Activated B cell treated with CpG ODN at 0.5 μM for 24 hours (primary cell): ENCODE results near the gene RGCC. TPM values are rescaled to one million over a fixed set of nuclear protein-coding genes. Genes with fewer than 3 reads are reported as not detected.

Experiments
- ATAC-seq: fragments of 200-7000 bp; cut with Tn5 transposase; one replicate; pipeline ENCODE4 v1.10.0; 2021; ENCODE audit warnings: low read depth, mild to moderate bottlenecking, moderate library complexity
- CTCF ChIA-PET: fragments of 350-600 bp; sonication (Branson Sonifier 250); formaldehyde crosslinking; loops from one replicate; lab custom pipeline; 2021; ENCODE audit warnings: antibody characterized with exemption; lab: Charles Lee
- POLR2A ChIA-PET: fragments of 350-600 bp; sonication (Branson Sonifier 250); formaldehyde crosslinking; loops from one replicate; lab custom pipeline; 2021; ENCODE audit warnings: antibody characterized with exemption; lab: Charles Lee
- DNase-seq: peaks from one replicate; pipeline ENCODE4 v3.0.0; 2022
- H3K27ac Mint-ChIP-seq: one replicate; pipeline ENCODE4 v1.8.0; 2020; ENCODE audit warnings: mixed read lengths
- H3K27me3 Mint-ChIP-seq: one replicate; pipeline ENCODE4 v1.8.0; 2021; ENCODE audit warnings: mixed read lengths
- H3K36me3 Mint-ChIP-seq: one replicate; pipeline ENCODE4 v1.8.0; 2021; ENCODE audit warnings: low read depth, mixed read lengths
- H3K4me1 Mint-ChIP-seq: one replicate; pipeline ENCODE4 v1.8.0; 2021; ENCODE audit warnings: mixed read lengths
- H3K4me3 Mint-ChIP-seq: one replicate; pipeline ENCODE4 v1.8.0; 2020; ENCODE audit warnings: mild to moderate bottlenecking, mixed read lengths
- H3K9me3 Mint-ChIP-seq: one replicate; pipeline ENCODE4 v1.8.0; 2020; ENCODE audit warnings: mixed read lengths
- CTCF ChIP-seq: fragments of 200-600 bp; IDR thresholded peaks from one replicate; pipeline ENCODE4 v1.8.0; 2022; ENCODE audit warnings: antibody characterized with exemption, mild to moderate bottlenecking
- intact Hi-C: fragments of 100-400 bp; cut with micrococcal nuclease; formaldehyde crosslinking; loops from one replicate; pipeline ENCODE4 v1.15.1; 2024
- total RNA-seq: library from RNA; stranded (reverse); gene quantifications from 2 replicates; pipeline ENCODE4 v1.2.3, GENCODE V29; 2022

RGCC gene
- total RNA-seq, 1 donor from 2014 or later = 2.4 TPM

- Mint-ChIP-seq H3K9me3 (no peaks in the 10 kb centered on the region), H3K36me3 (no peaks in the 10 kb centered on the region), H3K4me3 (no peak overlapping the region), H3K4me1 (peaks cover 46% of the 10 kb centered on the region), H3K27me3 (no peaks in the 10 kb centered on the region), H3K27ac (no peak overlapping the region)
- ChIA-PET CTCF (no interaction called here), POLR2A (no interaction called here)
- no peak for ATAC-seq
- no peak for TF ChIP-seq CTCF
- intact Hi-C loops = loop anchor here (10.0 kb wide), 1 partner anchor 551 kb away; the partner anchor contains the start of gene DGKH
- no peak for DNase-seq
These were observed 36.9 kb downstream of the RGCC start for GRCh38 chr13:41494202-41494601.

GRCh38 chr13:41495044-41495443 lies 37.7 kb downstream of the RGCC start:
- POLR2A ChIA-PET = no interaction called here
- intact Hi-C loops = loop anchor here (10.0 kb wide), 1 partner anchor 550 kb away; the partner anchor contains the start of gene DGKH
- H3K36me3 Mint-ChIP-seq = no peaks in the 10 kb centered on the region

DNA sequence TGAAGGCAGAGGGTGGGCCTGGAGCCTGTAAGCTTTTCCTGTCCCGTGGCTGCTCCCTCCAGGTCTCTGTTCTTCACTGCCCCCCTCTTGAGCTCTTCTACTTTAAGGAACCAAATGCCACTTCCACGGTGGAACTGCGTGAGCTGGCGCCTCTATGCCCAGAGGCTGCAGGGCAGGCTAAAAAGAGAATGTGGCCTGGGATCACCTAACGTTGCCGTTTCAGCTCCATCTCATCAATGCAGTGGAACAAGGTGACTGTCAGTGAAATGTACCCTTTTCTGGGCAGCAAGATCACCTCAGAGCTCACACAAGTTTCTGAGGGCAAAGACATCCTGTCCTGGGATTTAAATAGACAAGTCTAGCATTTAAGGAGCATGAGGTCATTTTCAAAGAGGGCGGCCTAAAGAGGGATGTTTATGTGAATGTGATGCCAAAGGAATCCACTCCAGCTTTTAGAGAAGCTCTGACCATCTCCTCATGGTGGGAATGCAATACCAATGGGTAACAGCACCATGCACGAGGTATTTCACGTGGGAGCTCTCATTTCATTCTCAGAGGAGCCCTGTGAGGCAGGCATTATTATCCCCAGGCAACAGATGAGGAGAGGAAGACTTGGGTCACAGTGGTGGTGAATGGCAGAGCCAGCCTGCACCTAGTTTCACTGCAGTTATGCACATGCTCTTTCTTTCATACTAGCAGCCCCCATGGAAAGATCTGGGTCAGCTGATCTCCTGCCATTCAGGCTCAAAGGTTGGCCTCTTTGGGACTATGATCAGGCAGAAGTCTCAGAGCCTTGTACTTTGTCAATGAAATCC lies 39.3 kb downstream of the RGCC start:
- no peak for DNase-seq
- no peak overlapping the region for H3K4me3 Mint-ChIP-seq
- no peaks in the 10 kb centered on the region for H3K27me3 Mint-ChIP-seq
- H3K27ac Mint-ChIP-seq = no peak overlapping the region
- no peak for ATAC-seq
- TF ChIP-seq CTCF = no peak
- POLR2A ChIA-PET = interaction anchor here (0.8 kb wide), 1 partner anchor 33 kb away, joined by 3 read pairs; no protein-coding TSS in a partner anchor
- intact Hi-C loops = loop anchor here (10.0 kb wide), 1 partner anchor 548 kb away; the partner anchor contains the start of gene DGKH
- CTCF ChIA-PET = no interaction called here
- no peaks in the 10 kb centered on the region for H3K36me3 Mint-ChIP-seq
- no peaks in the 10 kb centered on the region for H3K9me3 Mint-ChIP-seq
- peaks cover 63% of the 10 kb centered on the region for H3K4me1 Mint-ChIP-seq

More at GRCh38 chr13:41495044-41495443, 37.7 kb downstream of the RGCC start:
- Mint-ChIP-seq H3K27ac (no peak overlapping the region), H3K9me3 (no peaks in the 10 kb centered on the region), H3K27me3 (no peaks in the 10 kb centered on the region), H3K4me1 (peaks cover 54% of the 10 kb centered on the region), H3K4me3 (no peak overlapping the region)
- DNase-seq (no peak), ATAC-seq (no peak)
- CTCF ChIA-PET = no interaction called here
- TF ChIP-seq CTCF = no peak

- DNase-seq (no peak), ATAC-seq (no peak)
- H3K9me3 Mint-ChIP-seq = no peaks in the 10 kb centered on the region
- CTCF ChIA-PET = no interaction called here
- POLR2A ChIA-PET = no interaction called here
- intact Hi-C loops = loop anchor here (10.0 kb wide), 1 partner anchor 547 kb away; the partner anchor contains the start of gene DGKH
- H3K27ac Mint-ChIP-seq = no peak overlapping the region
- no peaks in the 10 kb centered on the region for H3K36me3 Mint-ChIP-seq
- no peak overlapping the region for H3K4me3 Mint-ChIP-seq
- peaks cover 63% of the 10 kb centered on the region for H3K4me1 Mint-ChIP-seq
- H3K27me3 Mint-ChIP-seq = no peaks in the 10 kb centered on the region
- TF ChIP-seq CTCF = no peak
These were observed 40.1 kb downstream of the RGCC start for GRCh38 chr13:41497436-41497835.

DNA sequence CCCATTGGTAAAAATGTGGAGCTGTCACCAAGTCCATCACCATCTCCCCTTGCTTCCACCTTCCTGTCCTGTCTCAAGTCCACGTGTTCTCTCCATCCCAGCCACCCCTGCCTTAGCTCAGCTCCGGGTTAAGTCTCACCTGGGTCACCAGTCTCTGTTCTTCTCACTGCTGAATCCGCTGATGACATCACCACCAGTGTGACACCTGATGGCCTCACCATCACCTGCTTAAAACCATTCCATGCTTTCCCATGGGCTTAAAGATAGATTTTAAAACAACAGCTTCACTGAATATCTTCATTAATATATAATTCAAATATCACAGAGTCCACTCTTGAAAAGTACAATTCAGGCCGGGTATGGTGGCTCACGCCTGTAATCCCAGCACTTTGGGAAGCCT lies 42.1 kb downstream of the RGCC start:
- no peaks in the 10 kb centered on the region for H3K36me3 Mint-ChIP-seq
- CTCF ChIA-PET = interaction anchor here (0.7 kb wide), 1 partner anchor 9 kb away, joined by 5 read pairs; no protein-coding TSS in a partner anchor
- DNase-seq (no peak), ATAC-seq (no peak)
- POLR2A ChIA-PET = no interaction called here
- peaks cover 2% of the 10 kb centered on the region for H3K9me3 Mint-ChIP-seq
- peaks cover 57% of the 10 kb centered on the region for H3K4me1 Mint-ChIP-seq
- H3K4me3 Mint-ChIP-seq = no peak overlapping the region
- H3K27ac Mint-ChIP-seq = no peak overlapping the region
- TF ChIP-seq CTCF = no peak
- H3K27me3 Mint-ChIP-seq = no peaks in the 10 kb centered on the region
- intact Hi-C loops = loop anchor here (10.0 kb wide), 1 partner anchor 545 kb away; the partner anchor contains the start of gene DGKH
